PC-3 (cell line): Measurements from ENCODE around the gene PTPRN2.

ENCODE experiments used
- CTCF ChIP-seq: fragments of 300-600 bp; sonication (generic); conservative IDR thresholded peaks from 2 replicates; pipeline ENCODE4 v1.5.1; 2017; ENCODE audit warnings: antibody characterized with exemption, low read depth, mild to moderate bottlenecking, low read length
- EZH2 ChIP-seq: fragments of 300-600 bp; sonication (generic); IDR thresholded peaks from one replicate; pipeline ENCODE4 v1.6.1; 2017; ENCODE audit warnings: antibody characterized with exemption, mild to moderate bottlenecking, low read length; ENCODE audit not compliant: unreplicated experiment

GRCh38 chr7:158174947-158175346 lies 412.7 kb downstream of the PTPRN2 start:
- TF ChIP-seq EZH2 (no peak), CTCF (no peak)
